Endothelial cell of umbilical vein (primary cell): ENCODE measurements around the gene MAMDC4. TPM values are rescaled to one million over a fixed set of nuclear protein-coding genes. Genes with fewer than 3 reads are reported as not detected.

Source experiments
- BruUV-seq: library from RNA; stranded (reverse); fragments of 400-500 nt; replicated peaks from 2 replicates; lab custom pipeline; 2021; lab: Mats Ljungman, UMichigan
- CTCF ChIA-PET: fragments of 300-600, 350-600 bp; sonication (Branson Sonifier 250); formaldehyde crosslinking; loops from one replicate; lab custom pipeline; 2021; ENCODE audit warnings: antibody characterized with exemption, inconsistent platforms; lab: Charles Lee
- POLR2A ChIA-PET: fragments of 300-600, 350-600 bp; sonication (Branson Sonifier 250); formaldehyde crosslinking; loops from one replicate; lab custom pipeline; 2021; ENCODE audit warnings: antibody characterized with exemption, inconsistent platforms; lab: Charles Lee
- DNase-seq: peaks from one replicate; pipeline ENCODE4 v3.0.0-alpha.2; 2011; ENCODE audit warnings: low read depth, low spot score
- FAIRE-seq: peaks from 2 replicates; lab custom pipeline; 2011; peaks lifted over from hg19 to GRCh38; lab: Jason Lieb, UNC
- H2AFZ ChIP-seq: 2 replicates; pipeline ENCODE4 v1.6.0; 2012; ENCODE audit warnings: low read depth, low read length, control low read depth, inconsistent platforms
- H3K27ac ChIP-seq: 2 replicates; pipeline ENCODE4 v1.5.1; 2011; ENCODE audit warnings: low read depth, mild to moderate bottlenecking, control low read depth, low read length, moderate library complexity; ENCODE audit not compliant: insufficient read depth
- H3K27me3 ChIP-seq, 2 experiments: 2 replicates each; pipeline versions ENCODE4 v1.6.0 to v1.6.1; 2011; ENCODE audit warnings: low read length in 2 of 2, mixed read lengths in 1 of 2; ENCODE audit not compliant: control insufficient read depth in 2 of 2, insufficient read depth in 2 of 2
- H3K36me3 ChIP-seq, 2 experiments: 2 replicates in 1 of 2; 3 replicates in 1 of 2; pipeline ENCODE4 v1.5.1; 2011; ENCODE audit warnings: low read length in 2 of 2, mild to moderate bottlenecking in 1 of 2, moderate library complexity in 1 of 2; ENCODE audit not compliant: control insufficient read depth in 2 of 2, insufficient read depth in 2 of 2; ENCODE audit errors: extremely low read depth in 1 of 2
- H3K4me1 ChIP-seq: 3 replicates; pipeline ENCODE4 v1.5.1; 2011; ENCODE audit warnings: mild to moderate bottlenecking, low read length; ENCODE audit not compliant: control insufficient read depth, insufficient read depth; ENCODE audit errors: extremely low read depth
- H3K4me2 ChIP-seq: 2 replicates; pipeline ENCODE4 v1.6.1; 2011; ENCODE audit warnings: low read length, control low read depth, mixed read lengths; ENCODE audit not compliant: insufficient read depth
- H3K4me3 ChIP-seq, 3 experiments: fragments of 200-600 bp in 1 of 3; sonication (generic), shearing (Covaris generic) in 1 of 3; replicated peaks in 1 of 3; 2 replicates each; pipeline ENCODE4 v1.5.1; 2011 to 2016; ENCODE audit warnings: control low read depth in 3 of 3, low read length in 3 of 3, mild to moderate bottlenecking in 2 of 3, inconsistent platforms in 1 of 3, low read depth in 1 of 3, moderate library complexity in 1 of 3; ENCODE audit not compliant: insufficient read depth in 1 of 3
- H3K79me2 ChIP-seq: 2 replicates; pipeline ENCODE4 v1.6.0; 2012; ENCODE audit warnings: low read length, inconsistent platforms; ENCODE audit not compliant: control insufficient read depth, insufficient read depth
- H3K9ac ChIP-seq: replicated peaks from 2 replicates; pipeline ENCODE3; 2011; ENCODE audit warnings: low read length, control low read depth; ENCODE audit not compliant: insufficient read depth; ENCODE audit errors: extremely low read depth
- H3K9me1 ChIP-seq: replicated peaks from 3 replicates; pipeline ENCODE4 v1.6.0; 2011; ENCODE audit warnings: mild to moderate bottlenecking, low read length; ENCODE audit not compliant: control insufficient read depth, insufficient read depth; ENCODE audit errors: extremely low read depth
- H3K9me3 ChIP-seq: replicated peaks from 2 replicates; pipeline ENCODE4 v1.5.1; 2012; ENCODE audit warnings: low read length, inconsistent platforms; ENCODE audit not compliant: control insufficient read depth, insufficient read depth
- H4K20me1 ChIP-seq: replicated peaks from 2 replicates; pipeline ENCODE3; 2011; ENCODE audit warnings: mild to moderate bottlenecking, low read length; ENCODE audit not compliant: control insufficient read depth, insufficient read depth; ENCODE audit errors: extremely low read depth
- CTCF ChIP-seq, 2 donors: IDR thresholded peaks; 1 replicate in 1 of 2; 2 replicates in 1 of 2; pipeline ENCODE4 v1.5.1; 2011; ENCODE audit warnings: low read length in 2 of 2, mild to moderate bottlenecking in 2 of 2, moderate library complexity in 2 of 2, control low read depth in 1 of 2, inconsistent platforms in 1 of 2, low read depth in 1 of 2; ENCODE audit not compliant: insufficient read depth in 1 of 2; ENCODE audit errors: extremely low read depth in 1 of 2
- EZH2 ChIP-seq: IDR thresholded peaks from 2 replicates; pipeline ENCODE4 v1.6.1; 2012; ENCODE audit warnings: borderline replicate concordance, low read depth, mild to moderate bottlenecking, moderate library complexity, low read length, inconsistent platforms; ENCODE audit not compliant: severe bottlenecking
- FOS ChIP-seq: IDR thresholded peaks from 2 replicates; pipeline ENCODE4 v1.6.1; 2011; ENCODE audit warnings: mild to moderate bottlenecking, low read length, moderate library complexity, borderline replicate concordance; ENCODE audit not compliant: insufficient read depth
- GATA2 ChIP-seq: IDR thresholded peaks from 2 replicates; pipeline ENCODE4 v1.7.0; 2011; ENCODE audit warnings: low read depth, mild to moderate bottlenecking, moderate library complexity, mixed read lengths, low read length; ENCODE audit not compliant: insufficient read length, insufficient read depth
- JUN ChIP-seq: IDR thresholded peaks from 2 replicates; pipeline ENCODE4 v1.6.1; 2011; ENCODE audit warnings: borderline replicate concordance, low read depth; ENCODE audit not compliant: insufficient read length, insufficient read depth
- MAX ChIP-seq: IDR thresholded peaks from 2 replicates; pipeline ENCODE4 v1.6.1; 2011; ENCODE audit not compliant: insufficient read depth, insufficient read length
- MYC ChIP-seq: IDR thresholded peaks from one replicate; pipeline ENCODE4 v1.6.1; 2011; ENCODE audit warnings: mild to moderate bottlenecking, low read depth, low read length
- POLR2A ChIP-seq: IDR thresholded peaks from 2 replicates; pipeline ENCODE4 v1.6.1; 2012; ENCODE audit warnings: low read depth, mild to moderate bottlenecking, control low read depth, low read length
- POLR2AphosphoS5 ChIP-seq: IDR thresholded peaks from 2 replicates; pipeline ENCODE4 v1.6.1; 2012; ENCODE audit warnings: low read depth, mild to moderate bottlenecking, control low read depth, low read length, moderate library complexity; ENCODE audit not compliant: insufficient read depth
- dilution Hi-C: fragments of 300-500 bp; cut with MboI; formaldehyde crosslinking; loops from one replicate; pipeline ENCODE4 v1.15.0; 2019; ENCODE audit warnings: low sequenced_read_pairs; ENCODE audit not compliant: extremely low pct_ligation_motif_present
- intact Hi-C: fragments of 100-400 bp; cut with micrococcal nuclease; formaldehyde crosslinking; loops from one replicate; pipeline ENCODE4 v1.10.0; 2022
- polyA plus RNA-seq, 4 experiments: library from polyadenylated mRNA; depleted of rRNA in 3 of 4; stranded (reverse) in 3 of 4; unstranded in 1 of 4; fragments of >200 nt; gene quantifications; 2 replicates each; pipeline versions ENCODE4 v1.2.1 to v1.2.3, GENCODE V29; 2011 to 2012; ENCODE audit warnings: missing spikeins in 1 of 4
- total RNA-seq: library from RNA; stranded (reverse); gene quantifications from 2 replicates; pipeline ENCODE4 v1.2.3, GENCODE V29; 2021

The MAMDC4 gene
- total and polyA plus RNA-seq, 2 donors (not counting 3 experiments of a cell fraction or from before 2014, with no cell fraction given), result 3.6 to 7.2 TPM

GRCh38 chr9:136858844-136859757, 7.0 kb downstream of the MAMDC4 start:
- no peaks in the 10 kb centered on the region for H3K9me3 ChIP-seq
- no peak overlapping the region for H3K9ac ChIP-seq
- no peak overlapping the region for H3K4me3 ChIP-seq
- DNase-seq (no peak), FAIRE-seq (no peak)
- POLR2A ChIA-PET, result no interaction called here
- BruUV-seq, result no TSS peak
- H3K4me1 ChIP-seq, result no peaks in the 10 kb centered on the region
- H3K79me2 ChIP-seq, result peaks cover 5% of the 10 kb centered on the region
- no peak for TF ChIP-seq MYC
- TF ChIP-seq EZH2, result no peak
- TF ChIP-seq GATA2, result no peak
- TF ChIP-seq POLR2A, result no peak
- no peak for TF ChIP-seq POLR2AphosphoS5
- no peak for TF ChIP-seq JUN
- CTCF ChIA-PET, result interaction anchor here (1.1 kb wide), 1 partner anchor 18 kb away, joined by 3 read pairs; no protein-coding TSS in a partner anchor
- peaks cover 8 to 21% of the 10 kb centered on the region in 2 experiments for H3K36me3 ChIP-seq
- H3K4me2 ChIP-seq, result no peak overlapping the region
- dilution Hi-C loops (no loop called here), intact Hi-C loops (no loop called here)
- H3K27me3 ChIP-seq, result no peaks in the 10 kb centered on the region
- H2AFZ ChIP-seq, result no peak overlapping the region
- no peaks in the 10 kb centered on the region for H3K9me1 ChIP-seq
- no peak overlapping the region for H3K27ac ChIP-seq
- no peaks in the 10 kb centered on the region for H4K20me1 ChIP-seq

- no TSS peak for BruUV-seq
- H3K4me3 ChIP-seq, result no peak overlapping the region
- peaks cover 17% of the 10 kb centered on the region for H3K79me2 ChIP-seq
- H3K9me3 ChIP-seq, result no peaks in the 10 kb centered on the region
- H3K4me2 ChIP-seq, result no peak overlapping the region
- CTCF ChIA-PET, result interaction anchor here (0.6 to 1.1 kb wide), 3 partner anchors 17 to 26 kb away, joined by 3 read pairs; partner anchors contain the start of genes AJM1 and TRAF2
- H3K27me3 ChIP-seq, result no peaks in the 10 kb centered on the region
- H3K9me1 ChIP-seq, result no peaks in the 10 kb centered on the region
- peaks cover 8 to 21% of the 10 kb centered on the region in 2 experiments for H3K36me3 ChIP-seq
- H3K27ac ChIP-seq, result no peak overlapping the region
- POLR2A ChIA-PET, result interaction anchor here (0.5 kb wide), 1 partner anchor 18 kb away, joined by 4 read pairs; no protein-coding TSS in a partner anchor
- no peak for FAIRE-seq
- intact Hi-C loops (no loop called here), dilution Hi-C loops (no loop called here)
- H2AFZ ChIP-seq, result no peak overlapping the region
- H3K4me1 ChIP-seq, result peaks cover 6% of the 10 kb centered on the region
- no peak for TF ChIP-seq MAX
- TF ChIP-seq FOS, result no peak
- TF ChIP-seq JUN, result no peak
- TF ChIP-seq EZH2, result no peak
- TF ChIP-seq GATA2, result no peak
- TF ChIP-seq MYC, result no peak
- TF ChIP-seq CTCF (IDR thresholded peaks at IDR 0.05; ENCODE audit: extremely low read depth in 1 of 2, insufficient read depth in 1 of 2, low read depth in 1 of 2, low read length in 2 of 2), result no peak
- no peak for TF ChIP-seq POLR2AphosphoS5
- no peak for TF ChIP-seq POLR2A
- H4K20me1 ChIP-seq, result no peaks in the 10 kb centered on the region
- DNase-seq, result no peak
- no peak overlapping the region for H3K9ac ChIP-seq
Observed at GRCh38 chr9:136860529-136860928, 8.4 kb downstream of the MAMDC4 start.
